HG02642 (cell line): Measurements from ENCODE around the gene PYGO1.

Source experiments
- ATAC-seq: cut with Tn5 transposase; IDR thresholded peaks from one replicate; pipeline ENCODE4 v1.9.1; 2021; ENCODE audit warnings: mild to moderate bottlenecking; ENCODE audit not compliant: unreplicated experiment, poor library complexity

The PYGO1 gene

GRCh38 chr15:55574096-55574495, 14.0 kb downstream of the PYGO1 start:
- no peak for ATAC-seq

- no peak for ATAC-seq
These were observed 14.9 kb downstream of the PYGO1 start for GRCh38 chr15:55573224-55573623.

- ATAC-seq, result no peak
These were observed 23.6 kb downstream of the PYGO1 start for GRCh38 chr15:55564347-55565145.

- ATAC-seq, result no peak
These were observed 25.5 kb downstream of the PYGO1 start for GRCh38 chr15:55562601-55563000.

- no peak for ATAC-seq
These were observed 33.1 kb downstream of the PYGO1 start for GRCh38 chr15:55555089-55555488.

- ATAC-seq, result no peak
These were observed 35.2 kb downstream of the PYGO1 start for GRCh38 chr15:55552926-55553325.

GRCh38 chr15:55552451-55552850, 35.7 kb downstream of the PYGO1 start:
- ATAC-seq, result no peak

- no peak for ATAC-seq
These were observed 38.8 kb downstream of the PYGO1 start for GRCh38 chr15:55549305-55549704.

GRCh38 chr15:55546718-55547117, 41.4 kb downstream of the PYGO1 start:
- ATAC-seq, result no peak

GRCh38 chr15:55535436-55535835, 52.7 kb downstream of the PYGO1 start:
- no peak for ATAC-seq

GRCh38 chr15:55532944-55533343, 55.2 kb downstream of the PYGO1 start:
- no peak for ATAC-seq

- no peak for ATAC-seq
These were observed 57.3 kb downstream of the PYGO1 start for GRCh38 chr15:55530861-55531313.

GRCh38 chr15:55528812-55529211, 59.3 kb downstream of the PYGO1 start:
- no peak for ATAC-seq

- no peak for ATAC-seq
These were observed 61.0 kb downstream of the PYGO1 start for GRCh38 chr15:55527150-55527549.

- peak; percentile 84 for ATAC-seq
These were observed 61.5 kb downstream of the PYGO1 start for GRCh38 chr15:55526559-55527036.

- no peak for ATAC-seq
These were observed 65.2 kb downstream of the PYGO1 start for GRCh38 chr15:55522742-55523450.

- no peak for ATAC-seq
These were observed 69.5 kb downstream of the PYGO1 start for GRCh38 chr15:55518641-55519040.

- ATAC-seq, result no peak
These were observed 70.1 kb downstream of the PYGO1 start for GRCh38 chr15:55518009-55518408.

- no peak for ATAC-seq
These were observed 72.0 kb downstream of the PYGO1 start for GRCh38 chr15:55515991-55516776.

- no peak for ATAC-seq
These were observed 72.7 kb downstream of the PYGO1 start for GRCh38 chr15:55515491-55515890.

- no peak for ATAC-seq
These were observed 73.7 kb downstream of the PYGO1 start for GRCh38 chr15:55514414-55514850.
